K562 (cell line): ENCODE measurements around the gene IGIP. TPM values are rescaled to one million over a fixed set of nuclear protein-coding genes. Genes with fewer than 3 reads are reported as not detected.

Experiments
- CCAR2 ChIP-seq: fragments of 200-400 bp; formaldehyde crosslinking; IDR thresholded peaks from 2 replicates; pipeline ENCODE4 v1.6.1; 2017; ENCODE audit warnings: mild to moderate bottlenecking, low read depth, low read length
- ELF1 ChIP-seq: fragments of 200-800 bp; sonication (Bioruptor generic); IDR thresholded peaks from 2 replicates; pipeline ENCODE4 v1.6.1; 2016; ENCODE audit warnings: missing genetic modification characterization, missing compliant biosample characterization
- ESRRB ChIP-seq: fragments of 250-450 bp; sonication (Bioruptor Pico); IDR thresholded peaks from 2 replicates; pipeline ENCODE4 v1.5.0; 2020; ENCODE audit warnings: mild to moderate bottlenecking, moderate library complexity, borderline replicate concordance
- ETV5 ChIP-seq: sonication (generic); formaldehyde crosslinking; IDR thresholded peaks from 2 replicates; pipeline ENCODE4 v1.4.0; 2020; ENCODE audit warnings: low read depth, mild to moderate bottlenecking, missing genetic modification reagents
- FOXJ3 ChIP-seq: sonication (generic); formaldehyde crosslinking; IDR thresholded peaks from 2 replicates; pipeline ENCODE4 v1.4.0; 2020; ENCODE audit warnings: mild to moderate bottlenecking, missing genetic modification reagents
- HMGN3 ChIP-seq: IDR thresholded peaks from 2 replicates; pipeline ENCODE4 v1.6.1; 2011; ENCODE audit warnings: borderline replicate concordance, low read depth, mild to moderate bottlenecking, mixed read lengths, low read length; ENCODE audit not compliant: insufficient read length; ENCODE audit errors: extremely low read depth
- KDM1A ChIP-seq, 2 experiments: fragments of 450-650 bp; IDR thresholded peaks; 2 replicates each; pipeline ENCODE4 v1.6.1; 2016; ENCODE audit warnings: mild to moderate bottlenecking in 2 of 2
- PCBP1 ChIP-seq: fragments of 200-400 bp; formaldehyde crosslinking; IDR thresholded peaks from 2 replicates; pipeline ENCODE4 v1.6.1; 2018; ENCODE audit warnings: mild to moderate bottlenecking, low read depth, low read length; ENCODE audit not compliant: poor library complexity, severe bottlenecking
- RAD21 ChIP-seq, 2 experiments: fragments of 250-450 bp in 1 of 2; fragments of 450-650 bp in 1 of 2; sonication (Bioruptor Pico) in 1 of 2; formaldehyde crosslinking in 1 of 2; IDR thresholded peaks in 1 of 2; conservative IDR thresholded peaks in 1 of 2; 2 replicates each; pipeline versions ENCODE4 v1.4.0 to v1.8.0; 2020 to 2022; ENCODE audit warnings: mild to moderate bottlenecking in 2 of 2, moderate library complexity in 1 of 2
- REST ChIP-seq, 2 experiments: fragments of 450-650 bp; formaldehyde crosslinking in 1 of 2; IDR thresholded peaks; 2 replicates each; pipeline versions ENCODE4 v1.4.0 to v1.6.1; 2014 to 2020; ENCODE audit warnings: mild to moderate bottlenecking in 2 of 2, borderline replicate concordance in 1 of 2, low read depth in 1 of 2
- SETDB1 ChIP-seq: IDR thresholded peaks from one replicate; pipeline ENCODE4 v1.6.1; 2012; ENCODE audit warnings: low read length, control low read depth, inconsistent platforms
- SP2 ChIP-seq: IDR thresholded peaks from 2 replicates; pipeline ENCODE4 v1.6.1; 2011; ENCODE audit warnings: mild to moderate bottlenecking, low read depth, low read length, moderate library complexity; ENCODE audit not compliant: poor library complexity, severe bottlenecking; ENCODE audit errors: extremely low read depth
- SREBF2 ChIP-seq: sonication (generic); formaldehyde crosslinking; IDR thresholded peaks from 2 replicates; pipeline ENCODE4 v1.4.0; 2020; ENCODE audit warnings: mild to moderate bottlenecking, missing genetic modification reagents
- TBP ChIP-seq: optimal IDR thresholded peaks from 2 replicates; pipeline ENCODE3; 2011; ENCODE audit warnings: low read depth, low read length, improper control_type of control experiment
- XRCC4 ChIP-seq: IDR thresholded peaks from one replicate; pipeline ENCODE4 v1.6.1; 2011; ENCODE audit not compliant: insufficient read depth, insufficient read length; ENCODE audit errors: extremely low read depth
- ZNF174 ChIP-seq: fragments of 250-450 bp; sonication (Bioruptor Pico); IDR thresholded peaks from 2 replicates; pipeline ENCODE4 v1.4.0; 2020; ENCODE audit warnings: mild to moderate bottlenecking
- ZNF277 ChIP-seq: fragments of 250-450 bp; sonication (Bioruptor Pico); IDR thresholded peaks from 2 replicates; pipeline ENCODE4 v1.8.0; 2022; ENCODE audit warnings: inconsistent platforms, mild to moderate bottlenecking, moderate library complexity, borderline replicate concordance
- ZNF444 ChIP-seq: fragments of 250-450 bp; sonication (Bioruptor Pico); IDR thresholded peaks from 2 replicates; pipeline ENCODE4 v1.4.0; 2020; ENCODE audit warnings: mild to moderate bottlenecking, moderate library complexity
- polyA plus RNA-seq, 8 experiments: library from polyadenylated mRNA; depleted of rRNA in 4 of 8; stranded (reverse) in 5 of 8; unstranded in 3 of 8; fragments of >200 nt; fragmentation: Nextera tagmentation in 2 of 8; fragmentation: Illumina TruSeq in 1 of 8; extraction: Ambion mirVana in 2 of 8; extraction: Trizol in 1 of 8; gene quantifications; 2 replicates each; pipeline versions ENCODE4 v1.2.1 to v1.2.3, GENCODE V29; 2011 to 2014; ENCODE audit warnings: inconsistent platforms in 1 of 8, missing spikeins in 1 of 8
- total RNA-seq, 7 experiments: library from RNA; depleted of rRNA in 6 of 7; stranded (reverse); fragments of >200 nt in 6 of 7; fragmentation: Illumina TruSeq in 2 of 7; extraction: Trizol in 2 of 7; gene quantifications; 2 replicates each; pipeline versions ENCODE4 v1.2.1 to v1.2.3, GENCODE V29; 2011 to 2021; ENCODE audit warnings: low replicate concordance in 1 of 7

The IGIP gene
- total and polyA plus RNA-seq, 9 of the 15 experiments (the other 6 are each of a cell fraction or from before 2014, with no cell fraction given) = 0.52 to 1.6 (median 1.2) TPM

GRCh38 chr5:140113699-140114263, 12.0 kb upstream of the IGIP start, which contains the start of gene PURA (continued):
- TF ChIP-seq REST (IDR thresholded peaks at IDR 0.05; ENCODE audit: borderline replicate concordance) = no peak
- TF ChIP-seq REST (CRISPR knock-in tag; IDR thresholded peaks at IDR 0.05; ENCODE audit: low read depth) = no peak
- no peak for TF ChIP-seq CCAR2
- no peak for TF ChIP-seq XRCC4
- TF ChIP-seq PCBP1 = peak; percentile 11
- peak; percentile 17 for TF ChIP-seq SP2
- no peak for TF ChIP-seq SETDB1
- no peak for TF ChIP-seq ZNF277 (CRISPR knock-in tag)
- TF ChIP-seq ZNF174 = no peak
- TF ChIP-seq HMGN3 = peak; percentile 33
- no peak for TF ChIP-seq ETV5 (CRISPR knock-in tag)
- TF ChIP-seq ELF1 = no peak
- TF ChIP-seq TBP = peak; percentile 79
- no peak for TF ChIP-seq ZNF444
- TF ChIP-seq FOXJ3 (CRISPR knock-in tag) = no peak
- no peak for TF ChIP-seq KDM1A (IDR thresholded peaks at IDR 0.05)
- TF ChIP-seq SREBF2 (CRISPR knock-in tag) = no peak
- no peak for TF ChIP-seq RAD21 (CRISPR knock-in tag; conservative IDR thresholded peaks at IDR 0.05 in 1 of 2, IDR thresholded peaks at IDR 0.05 in 1 of 2)
- TF ChIP-seq ESRRB (CRISPR knock-in tag) = no peak
